Neural cell (in vitro differentiated cells): ENCODE measurements around the gene CRTC3. TPM values are rescaled to one million over a fixed set of nuclear protein-coding genes. Genes with fewer than 3 reads are reported as not detected.

Source experiments
- H2AFZ ChIP-seq: fragments of 200-600, 300-800 bp; sonication (generic), shearing (Covaris generic); 2 replicates; pipeline ENCODE4 v1.6.0; 2014; ENCODE audit warnings: low read depth, mild to moderate bottlenecking, antibody characterized with exemption, low read length, moderate library complexity
- H3F3A ChIP-seq: fragments of 200-600 bp; shearing (Covaris generic); 2 replicates; pipeline ENCODE4 v1.6.1; 2016; ENCODE audit warnings: mild to moderate bottlenecking, moderate library complexity, mixed read lengths, antibody characterized with exemption, low read length; ENCODE audit not compliant: insufficient read depth, poor library complexity, severe bottlenecking
- H3K27ac ChIP-seq: fragments of 200-600, 300-800 bp; sonication (generic), shearing (Covaris generic); 2 replicates; pipeline ENCODE4 v1.5.1; 2014; ENCODE audit warnings: mild to moderate bottlenecking, low read length, moderate library complexity
- H3K27me3 ChIP-seq: fragments of 300-800, 200-600 bp; sonication (generic), shearing (Covaris generic); 2 replicates; pipeline ENCODE4 v1.6.0; 2014; ENCODE audit warnings: mild to moderate bottlenecking, low read depth, low read length, moderate library complexity; ENCODE audit not compliant: insufficient read depth
- H3K36me3 ChIP-seq: fragments of 300-800, 200-600 bp; sonication (generic), shearing (Covaris generic); 2 replicates; pipeline ENCODE4 v1.5.1; 2014; ENCODE audit warnings: mild to moderate bottlenecking, antibody characterized with exemption, low read length, moderate library complexity; ENCODE audit not compliant: insufficient read depth
- H3K4me2 ChIP-seq: fragments of 300-800, 200-600 bp; sonication (generic), shearing (Covaris generic); 2 replicates; pipeline ENCODE4 v1.6.0; 2014; ENCODE audit warnings: mild to moderate bottlenecking, low read length
- H3K4me3 ChIP-seq: fragments of 300-800, 200-600 bp; sonication (generic), shearing (Covaris generic); 2 replicates; pipeline ENCODE4 v1.5.1; 2014; ENCODE audit warnings: mild to moderate bottlenecking, low read length, moderate library complexity
- H3K79me2 ChIP-seq: fragments of 200-600 bp; shearing (Covaris generic); replicated peaks from 2 replicates; pipeline ENCODE4 v1.6.0; 2014; ENCODE audit warnings: mild to moderate bottlenecking, low read length, moderate library complexity; ENCODE audit not compliant: insufficient read depth
- H3K9ac ChIP-seq: fragments of 300-800, 200-600 bp; sonication (generic), shearing (Covaris generic); 2 replicates; pipeline ENCODE4 v1.6.1; 2016; ENCODE audit warnings: mild to moderate bottlenecking, low read length, mixed read lengths
- H3K9me2 ChIP-seq: fragments of 200-600 bp; shearing (Covaris generic); 2 replicates; pipeline ENCODE4 v1.6.1; 2016; ENCODE audit warnings: mild to moderate bottlenecking, low read length, mixed read lengths; ENCODE audit not compliant: insufficient read depth
- H3K9me3 ChIP-seq: fragments of 200-600, 300-800 bp; sonication (generic), shearing (Covaris generic); 2 replicates; pipeline ENCODE4 v1.6.1; 2016; ENCODE audit warnings: mild to moderate bottlenecking, mixed run types, low read length, moderate library complexity, mixed read lengths
- H4K20me1 ChIP-seq: fragments of 200-600 bp; shearing (Covaris generic); 2 replicates; pipeline ENCODE4 v1.6.1; 2016; ENCODE audit warnings: mild to moderate bottlenecking, mixed run types; ENCODE audit not compliant: insufficient read depth
- CTCF ChIP-seq: fragments of 450-650 bp; IDR thresholded peaks from 2 replicates; pipeline ENCODE4 v1.5.1; 2014; ENCODE audit warnings: antibody characterized with exemption, mild to moderate bottlenecking, moderate library complexity; ENCODE audit not compliant: poor library complexity, severe bottlenecking
- EP300 ChIP-seq: fragments of 450-650 bp; conservative IDR thresholded peaks from 2 replicates; pipeline ENCODE4 v1.6.1; 2014; ENCODE audit warnings: antibody characterized with exemption, mild to moderate bottlenecking, moderate library complexity; ENCODE audit not compliant: poor library complexity, severe bottlenecking
- EZH2 ChIP-seq: fragments of 200-600, 300-800 bp; shearing (Covaris generic), sonication (generic); IDR thresholded peaks from 2 replicates; pipeline ENCODE4 v1.6.1; 2014; ENCODE audit warnings: antibody characterized with exemption, low read length, borderline replicate concordance, mild to moderate bottlenecking; ENCODE audit not compliant: insufficient read depth, poor library complexity, severe bottlenecking
- MXI1 ChIP-seq: fragments of 450-650 bp; conservative IDR thresholded peaks from 2 replicates; pipeline ENCODE4 v1.6.1; 2014; ENCODE audit warnings: antibody characterized with exemption, mild to moderate bottlenecking; ENCODE audit not compliant: poor library complexity, severe bottlenecking
- POLR2AphosphoS5 ChIP-seq: IDR thresholded peaks from 2 replicates; pipeline ENCODE4 v1.6.1; 2012
- RAD21 ChIP-seq: fragments of 450-650 bp; conservative IDR thresholded peaks from 2 replicates; pipeline ENCODE4 v1.6.1; 2014; ENCODE audit warnings: antibody characterized with exemption, mild to moderate bottlenecking, moderate library complexity
- REST ChIP-seq: IDR thresholded peaks from 2 replicates; pipeline ENCODE4 v1.6.1; 2012; ENCODE audit warnings: borderline replicate concordance
- SMC3 ChIP-seq: fragments of 450-650 bp; conservative IDR thresholded peaks from 2 replicates; pipeline ENCODE4 v1.6.1; 2014; ENCODE audit warnings: antibody characterized with exemption, mild to moderate bottlenecking, moderate library complexity; ENCODE audit not compliant: poor library complexity
- TAF1 ChIP-seq: IDR thresholded peaks from 2 replicates; pipeline ENCODE4 v1.6.1; 2012; ENCODE audit warnings: low read depth
- polyA plus RNA-seq: library from polyadenylated mRNA; depleted of rRNA; stranded (reverse); fragments of >200 nt; gene quantifications from 2 replicates; pipeline ENCODE4 v1.2.3, GENCODE V29; 2014

CRTC3 gene
- polyA plus RNA-seq, 1 donor from 2014 or later = 5.5 TPM

- H3K27ac ChIP-seq = no peak overlapping the region
- TF ChIP-seq MXI1 (no peak), CTCF (no peak), EP300 (no peak), SMC3 (no peak), EZH2 (no peak), RAD21 (no peak), REST (no peak), POLR2AphosphoS5 (no peak), TAF1 (no peak)
- no peaks in the 10 kb centered on the region for H4K20me1 ChIP-seq
- no peaks in the 10 kb centered on the region for H3K9me3 ChIP-seq
- H3K9me2 ChIP-seq = no peaks in the 10 kb centered on the region
- H3K4me2 ChIP-seq = no peak overlapping the region
- no peaks in the 10 kb centered on the region for H3K79me2 ChIP-seq
- H3K9ac ChIP-seq = no peak overlapping the region
- no peak overlapping the region for H2AFZ ChIP-seq
- H3K36me3 ChIP-seq = no peaks in the 10 kb centered on the region
- no peak overlapping the region for H3K4me3 ChIP-seq
- no peaks in the 10 kb centered on the region for H3K27me3 ChIP-seq
- no peaks in the 10 kb centered on the region for H3F3A ChIP-seq
Observed at GRCh38 chr15:90611157-90611556, 81.4 kb downstream of the CRTC3 start.

- Histone ChIP-seq H3K36me3 (no peaks in the 10 kb centered on the region), H3F3A (no peaks in the 10 kb centered on the region), H3K9me3 (no peaks in the 10 kb centered on the region), H4K20me1 (no peaks in the 10 kb centered on the region), H3K4me2 (no peak overlapping the region), H3K79me2 (no peaks in the 10 kb centered on the region), H3K9me2 (no peaks in the 10 kb centered on the region), H3K27me3 (no peaks in the 10 kb centered on the region), H3K9ac (no peak overlapping the region), H3K4me3 (no peak overlapping the region), H3K27ac (no peak overlapping the region), H2AFZ (no peak overlapping the region)
- TF ChIP-seq TAF1 (no peak), RAD21 (no peak), POLR2AphosphoS5 (no peak), EP300 (no peak), SMC3 (no peak), EZH2 (no peak), CTCF (no peak), REST (no peak), MXI1 (no peak)
Observed at GRCh38 chr15:90617171-90617570, 87.4 kb downstream of the CRTC3 start.
